GM18505 (cell line): ENCODE results near the gene ZMYND8.
"Not testable (repeated sequence)": the region's sequence is repeated elsewhere in the genome, so short reads cannot be mapped to it uniquely, and the experiment has no call there.

Experiments used
- ATAC-seq: cut with Tn5 transposase; IDR thresholded peaks from one replicate; pipeline ENCODE4 v1.9.1; 2021; ENCODE audit not compliant: unreplicated experiment
- POLR2A ChIP-seq: IDR thresholded peaks from 4 replicates; pipeline ENCODE4 v1.6.1; 2011; ENCODE audit warnings: borderline replicate concordance; ENCODE audit not compliant: insufficient read depth, insufficient read length; ENCODE audit errors: extremely low read depth

ZMYND8 gene

DNA sequence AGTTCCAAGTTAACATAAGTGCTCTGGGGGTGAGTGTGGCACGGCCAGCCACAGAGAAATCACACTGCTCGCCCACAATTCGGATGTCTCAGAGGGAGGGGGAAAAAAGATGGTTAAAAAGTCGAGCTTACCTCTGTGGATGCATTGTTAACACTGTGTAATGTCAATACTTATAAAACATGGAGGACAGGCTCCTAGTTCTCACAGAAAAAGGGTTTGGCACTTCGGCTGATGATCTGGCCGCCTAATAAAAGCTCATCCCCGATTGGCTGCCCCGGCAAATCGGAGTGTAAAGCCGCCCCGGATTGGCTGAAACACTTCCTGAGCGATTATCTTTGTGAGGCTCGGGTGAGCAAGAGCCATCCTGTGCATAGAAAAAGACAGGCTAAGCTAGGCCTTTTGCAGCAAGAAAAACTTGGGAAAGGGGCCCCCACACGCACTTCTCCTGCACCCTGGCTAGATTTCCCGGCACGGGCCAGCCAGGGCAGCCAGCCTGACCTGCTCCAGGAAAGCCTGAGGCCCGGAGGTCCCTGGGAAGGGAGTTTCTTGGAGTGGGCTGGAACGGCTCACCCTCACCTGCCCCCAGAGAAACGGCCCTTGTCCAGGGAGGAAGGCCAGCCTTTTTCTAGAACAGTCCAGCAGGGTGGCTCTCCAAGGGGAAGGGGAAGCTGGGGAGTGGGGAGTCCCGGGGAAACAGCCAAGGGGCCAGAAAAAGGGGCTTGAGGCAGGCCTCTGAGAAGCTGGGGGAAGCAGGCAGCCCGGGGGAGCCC lies at the start of gene ZMYND8:
ZMYND8 (minus strand) TSS at position 174 of the 770 bp plus-strand sequence; CDS start at position 145, 29 bp downstream.
- ATAC-seq: peak; percentile 46
- peak; percentile 45 for TF ChIP-seq POLR2A

DNA sequence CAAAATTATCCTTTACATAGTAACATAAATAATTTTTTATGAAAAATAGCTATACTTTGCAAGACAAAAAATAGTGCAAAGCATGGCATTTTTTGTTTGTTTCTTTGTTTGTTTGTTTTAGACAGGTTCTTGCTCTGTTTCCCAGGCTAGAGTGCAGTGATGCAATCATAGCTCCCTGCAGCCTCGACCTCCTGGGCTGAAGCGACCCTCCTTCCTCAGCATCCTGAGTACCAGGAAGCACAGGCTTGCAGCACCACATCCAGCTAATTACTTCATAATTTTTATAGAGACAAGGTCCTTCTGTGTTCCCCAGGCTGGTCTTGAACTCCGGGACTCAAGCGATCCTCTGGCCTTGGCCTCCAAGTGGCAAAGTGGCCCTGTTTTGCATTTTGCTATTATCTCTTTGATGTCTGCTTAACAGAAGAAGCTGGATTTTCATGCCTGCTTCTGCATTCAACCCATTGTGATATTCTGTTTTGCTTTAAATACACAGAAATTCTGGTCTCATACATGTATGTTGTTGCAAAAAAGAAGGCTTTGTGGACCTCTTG lies 49.4 kb upstream of the ZMYND8 start:
- TF ChIP-seq POLR2A: no peak
- ATAC-seq: no peak

DNA sequence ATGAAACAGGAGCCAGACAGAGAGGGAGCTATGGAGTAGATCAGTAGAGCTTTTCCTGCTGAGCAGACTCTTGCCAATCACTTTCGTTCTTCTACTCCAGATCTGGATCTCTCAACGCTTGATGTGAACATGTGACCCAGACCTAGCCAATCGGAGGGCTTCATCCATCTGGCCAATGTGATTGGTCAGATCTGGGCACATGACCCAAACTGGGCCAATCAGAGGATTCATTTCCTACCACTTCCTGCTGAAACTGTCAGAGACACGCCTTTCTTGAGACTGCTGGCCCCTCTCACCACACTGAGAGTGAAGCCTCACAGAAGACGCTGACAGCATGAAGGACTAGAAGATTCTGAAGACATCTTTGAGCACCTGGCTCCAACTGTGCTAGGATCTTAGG lies 44.2 kb upstream of the ZMYND8 start:
- TF ChIP-seq POLR2A: no peak
- no peak for ATAC-seq

DNA sequence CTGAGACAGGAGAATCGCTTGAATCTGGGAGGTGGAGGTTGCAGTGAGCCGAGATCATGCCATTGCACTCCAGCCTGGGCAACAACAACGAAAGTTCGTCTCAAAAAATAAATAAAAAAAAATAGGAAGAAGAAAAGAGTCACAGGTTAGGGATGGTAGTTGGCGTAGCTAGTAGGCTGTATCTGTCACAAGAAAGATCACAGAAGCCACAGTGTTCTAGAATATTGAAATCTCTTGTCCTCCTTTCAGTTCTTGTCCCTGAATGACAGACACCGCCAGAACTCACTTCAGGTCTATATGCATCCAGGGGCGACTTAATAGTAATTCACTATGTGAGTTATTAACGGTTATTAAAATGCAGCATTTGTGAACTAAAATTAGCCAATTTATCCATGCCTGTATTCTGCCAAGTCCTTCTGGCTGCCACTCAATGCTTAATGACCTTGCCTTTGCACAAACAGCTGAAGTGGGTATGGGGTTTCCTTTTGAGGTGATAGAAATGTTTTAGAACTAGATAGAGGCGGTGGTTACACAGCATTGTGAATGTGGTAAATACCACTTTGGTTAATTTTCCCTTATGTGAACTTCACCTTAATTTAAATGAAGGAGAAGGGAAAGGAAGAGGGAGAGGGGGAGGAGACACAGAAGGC lies 41.3 kb upstream of the ZMYND8 start:
- no peak for TF ChIP-seq POLR2A
- ATAC-seq: no peak

DNA sequence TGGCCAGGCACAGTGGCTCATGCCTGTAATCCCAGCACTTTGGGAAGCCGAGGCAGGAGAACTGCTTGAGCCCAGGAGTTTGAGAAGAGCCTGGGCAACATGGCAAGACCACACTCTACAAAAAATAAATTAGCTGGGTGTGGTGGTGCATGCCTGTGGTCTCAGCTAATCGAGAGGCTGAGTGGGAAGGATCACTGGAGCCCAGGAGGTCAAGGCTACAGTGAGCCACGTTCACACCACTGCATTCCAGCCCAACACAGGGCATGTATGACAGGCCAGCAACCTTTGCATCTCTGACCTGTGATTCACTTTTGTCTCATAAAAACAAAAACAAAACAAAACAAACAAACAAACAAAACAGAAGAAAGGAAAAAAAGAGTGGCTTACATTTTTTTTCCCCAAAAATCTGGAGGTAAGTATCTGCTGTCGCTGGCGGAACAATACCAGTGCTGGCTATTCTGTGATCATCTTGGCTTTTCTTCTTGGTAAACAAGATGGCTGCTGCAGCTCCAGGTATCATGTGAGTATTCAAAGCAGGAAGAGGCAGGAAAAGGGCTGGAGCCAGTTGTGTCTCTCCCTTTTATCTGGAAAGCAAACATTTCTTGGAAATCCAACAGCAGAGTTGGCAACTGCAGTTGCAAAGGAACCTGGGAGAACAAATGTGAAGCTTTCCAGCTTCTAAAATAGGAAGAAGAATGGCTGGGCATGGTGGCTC lies 40.4 kb upstream of the ZMYND8 start:
- no peak for ATAC-seq
- TF ChIP-seq POLR2A: no peak

DNA sequence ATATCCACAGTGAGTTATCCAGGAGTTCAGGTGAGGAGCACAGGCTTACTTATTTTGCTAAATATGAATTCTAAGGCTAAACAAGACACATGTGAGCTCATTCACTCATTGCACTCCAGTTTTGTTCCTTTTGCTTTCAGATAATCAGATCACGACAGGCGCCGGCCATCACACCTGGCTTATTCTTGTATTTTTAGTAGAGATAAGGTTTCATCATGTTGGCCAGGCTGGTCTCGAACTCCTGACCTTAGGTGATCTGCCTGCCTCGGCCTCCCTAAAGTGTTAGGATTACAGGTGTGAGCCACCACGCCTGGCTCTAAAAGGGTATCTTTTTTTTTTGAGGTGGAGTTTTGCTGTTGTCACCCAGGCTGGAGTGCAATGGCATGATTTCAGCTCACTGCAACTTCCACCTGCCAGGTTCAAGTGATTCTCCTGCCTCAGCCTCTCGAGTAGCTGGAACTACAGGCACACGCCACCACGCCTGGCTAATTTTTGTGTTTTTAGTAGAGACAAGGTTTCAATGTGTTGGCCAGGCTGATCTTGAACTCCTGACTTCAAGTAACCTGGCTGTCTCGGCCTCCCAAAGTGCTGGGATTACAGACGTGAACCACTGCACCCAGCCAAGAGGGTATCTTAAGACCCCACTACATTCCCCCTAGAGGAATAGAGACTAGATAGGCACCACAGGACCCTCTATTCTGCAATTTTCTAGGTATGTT lies 37.5 kb upstream of the ZMYND8 start:
- ATAC-seq: not testable (repeated sequence)

DNA sequence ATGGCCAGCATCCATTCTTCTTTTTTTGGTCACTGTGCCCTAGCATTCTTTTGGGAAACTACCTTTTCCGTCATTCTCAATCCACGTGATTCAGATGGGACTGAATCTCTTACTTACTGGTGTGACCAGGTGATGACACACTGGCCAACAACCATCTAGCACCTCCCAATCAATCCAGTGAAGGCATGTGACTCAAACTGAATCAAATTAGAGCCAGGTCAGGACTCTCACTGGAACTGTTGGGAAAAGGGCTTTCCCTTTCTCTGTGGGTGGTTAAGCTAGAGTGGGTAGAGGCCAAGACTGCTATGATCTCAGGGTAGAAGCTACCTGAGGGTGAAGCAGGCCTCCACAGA lies 36.2 kb upstream of the ZMYND8 start:
- no peak for TF ChIP-seq POLR2A
- ATAC-seq: no peak

DNA sequence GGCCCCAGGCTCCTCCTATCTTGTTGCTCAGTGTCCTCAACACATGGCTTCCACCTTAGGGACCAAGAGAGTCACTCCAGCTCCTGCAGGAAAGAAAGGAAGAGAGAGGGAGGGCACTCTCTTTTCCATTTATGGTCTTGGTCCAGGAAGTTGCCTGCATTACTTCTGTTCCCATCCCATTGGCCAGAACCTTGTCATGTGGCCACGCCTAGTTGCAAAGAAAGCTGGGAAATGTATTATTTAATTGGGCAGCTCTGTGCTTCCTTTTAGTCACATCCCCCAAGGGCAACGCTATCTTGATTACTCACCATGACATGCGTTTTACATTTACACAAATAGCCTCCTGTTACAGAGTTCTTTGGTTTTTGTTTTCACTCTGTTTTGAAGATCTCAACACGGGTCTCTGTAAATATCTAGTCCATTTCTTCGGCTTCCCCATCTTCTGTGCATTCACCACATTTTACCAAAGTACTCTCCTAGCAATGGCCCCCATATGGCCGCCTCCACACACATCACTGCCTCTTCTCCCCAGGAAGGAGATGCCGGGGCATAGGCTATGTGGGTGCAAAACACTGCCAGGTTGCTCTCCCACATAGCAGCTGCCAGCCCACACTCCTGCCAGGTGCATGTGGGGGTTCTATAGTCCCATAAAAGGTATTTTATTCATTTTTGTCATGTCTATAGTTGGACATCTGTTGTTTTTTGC lies 35.7 kb upstream of the ZMYND8 start:
- TF ChIP-seq POLR2A: no peak
- no peak for ATAC-seq

DNA sequence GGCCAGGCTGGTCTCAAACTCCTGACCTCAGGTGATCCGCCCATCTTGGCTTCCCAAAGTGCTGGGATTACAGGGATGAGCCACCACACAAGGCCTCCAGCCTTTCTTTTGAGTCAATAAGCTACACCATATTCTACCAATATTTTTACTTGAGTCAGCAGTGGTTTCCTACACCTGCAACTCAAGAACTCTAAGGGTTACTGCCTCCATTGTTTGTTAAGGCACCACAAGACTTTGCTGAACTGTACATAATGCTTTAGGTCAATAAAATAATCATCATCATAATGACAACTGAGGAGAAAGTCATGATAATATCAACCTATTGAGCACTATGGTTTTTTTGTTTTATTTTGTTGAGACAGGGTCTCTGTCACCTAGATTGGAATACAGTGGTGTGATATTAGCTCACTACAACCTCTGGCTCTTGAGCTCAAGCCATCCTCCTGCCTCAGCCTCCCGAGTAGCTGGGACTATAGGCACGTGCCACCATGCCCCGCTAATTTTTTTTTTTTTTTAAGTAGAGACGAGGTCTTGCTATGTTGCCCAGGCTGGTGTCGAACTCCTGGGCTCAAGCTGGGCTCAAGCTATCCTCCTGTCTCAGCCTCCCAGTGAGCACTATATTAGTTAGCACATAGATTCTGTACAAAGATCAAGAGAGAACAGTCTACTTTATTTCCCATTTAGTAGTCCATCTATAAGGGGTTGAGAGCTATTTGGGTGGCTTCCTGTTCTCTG lies 34.9 kb upstream of the ZMYND8 start:
- no peak for ATAC-seq
- TF ChIP-seq POLR2A: no peak

DNA sequence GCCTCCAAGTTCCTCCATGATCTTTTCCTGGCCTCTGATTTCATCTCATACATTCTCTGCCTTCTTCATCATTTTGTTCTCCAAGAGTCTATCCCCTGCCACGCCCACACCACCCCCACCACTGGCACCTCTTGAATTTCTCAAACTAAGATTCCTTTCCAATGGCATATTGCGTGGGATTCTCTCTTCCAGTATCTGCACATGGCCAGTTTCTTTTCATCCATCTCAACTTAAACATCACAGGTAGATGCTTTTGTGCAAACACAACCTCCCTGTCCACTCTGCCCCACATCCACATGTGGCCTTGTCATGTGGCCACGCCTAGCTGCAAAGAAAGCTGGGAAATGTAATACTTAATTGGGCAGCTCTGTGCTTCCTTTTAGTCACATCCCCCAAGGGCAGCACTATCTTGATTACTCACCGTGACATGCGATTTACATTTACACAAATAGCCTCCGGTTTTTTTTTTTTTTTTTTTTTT lies 33.4 kb upstream of the ZMYND8 start:
- ATAC-seq: no peak
- no peak for TF ChIP-seq POLR2A

DNA sequence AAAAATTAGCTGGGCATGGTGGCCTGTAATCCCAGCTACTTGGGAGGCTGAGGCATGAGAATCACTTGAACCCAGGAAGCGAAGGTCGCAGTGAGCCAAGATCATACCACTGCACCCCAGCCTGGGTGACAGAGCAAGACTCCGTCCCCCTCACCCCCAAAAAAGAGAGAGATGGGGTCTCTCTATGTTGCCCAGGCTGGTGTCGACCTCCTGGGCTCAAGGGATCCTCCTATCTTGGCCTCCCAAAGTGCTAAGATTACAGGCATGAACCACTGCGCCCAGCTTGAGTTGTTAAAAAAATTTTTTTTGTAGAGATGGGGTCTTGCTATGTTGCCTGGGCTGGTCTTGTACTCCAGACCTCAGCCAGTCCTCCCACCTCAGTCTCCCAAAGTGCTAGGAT lies 29.5 kb upstream of the ZMYND8 start:
- not testable (repeated sequence) for ATAC-seq
